H1 (cell line): Measurements from ENCODE around the gene DRC7. TPM values are rescaled to one million over a fixed set of nuclear protein-coding genes. Genes with fewer than 3 reads are reported as not detected.

Experiments
- CTCF ChIA-PET: fragments of 300-600 bp; sonication (Branson Sonifier 250); formaldehyde crosslinking; loops from one replicate; lab custom pipeline; 2021; ENCODE audit not compliant: partially characterized antibody; lab: Charles Lee
- POLR2A ChIA-PET: fragments of 300-600 bp; sonication (Branson Sonifier 250); formaldehyde crosslinking; loops from one replicate; lab custom pipeline; 2021; ENCODE audit warnings: inconsistent platforms; ENCODE audit not compliant: partially characterized antibody; lab: Charles Lee
- DNase-seq, 2 experiments: peaks; one replicate each; pipeline versions ENCODE4 v3.0.0 to v3.0.0-alpha.2; 2010 to 2022; ENCODE audit warnings: low spot score in 2 of 2, low read depth in 1 of 2, mixed read lengths in 1 of 2
- FAIRE-seq: peaks from 2 replicates; lab custom pipeline; 2011; peaks lifted over from hg19 to GRCh38; lab: Jason Lieb, UNC
- H2AFZ ChIP-seq: 2 replicates; pipeline ENCODE4 v1.8.1; 2012; ENCODE audit warnings: low read length, inconsistent platforms
- H2AK5ac ChIP-seq: 2 replicates; pipeline ENCODE4 v1.6.1; 2013; ENCODE audit warnings: low read depth, low read length
- H2BK120ac ChIP-seq: replicated peaks from 2 replicates; pipeline ENCODE3; 2013; ENCODE audit warnings: low read depth, low read length, inconsistent platforms
- H2BK12ac ChIP-seq: 2 replicates; pipeline ENCODE4 v1.6.1; 2013; ENCODE audit warnings: low read depth, low read length
- H2BK15ac ChIP-seq: 2 replicates; pipeline ENCODE4 v1.6.1; 2013; ENCODE audit warnings: low read length
- H2BK20ac ChIP-seq: 2 replicates; pipeline ENCODE4 v1.6.1; 2013; ENCODE audit warnings: low read length
- H2BK5ac ChIP-seq: 2 replicates; pipeline ENCODE4 v1.6.1; 2013; ENCODE audit warnings: low read depth, low read length
- H3K14ac ChIP-seq: 2 replicates; pipeline ENCODE4 v1.6.1; 2013; ENCODE audit warnings: inconsistent platforms; ENCODE audit not compliant: insufficient read length
- H3K18ac ChIP-seq: 2 replicates; pipeline ENCODE4 v1.6.1; 2013; ENCODE audit warnings: low read length; ENCODE audit errors: extremely low read depth
- H3K23ac ChIP-seq: 2 replicates; pipeline ENCODE4 v1.6.1; 2013; ENCODE audit warnings: inconsistent platforms; ENCODE audit not compliant: insufficient read length
- H3K23me2 ChIP-seq: 2 replicates; pipeline ENCODE4 v1.6.1; 2013; ENCODE audit warnings: low read depth, low read length
- H3K27ac ChIP-seq: 2 replicates; pipeline ENCODE4 v1.6.1; 2011; ENCODE audit warnings: low read depth, low read length, inconsistent platforms
- H3K27me3 ChIP-seq, 4 experiments: replicated peaks in 1 of 4; 1 replicate in 1 of 4; 2 replicates in 3 of 4; pipeline versions ENCODE4 v1.6.1 to v1.8.1; 2011 to 2013; ENCODE audit warnings: low read length in 3 of 4, mild to moderate bottlenecking in 3 of 4, inconsistent platforms in 2 of 4, mixed read lengths in 2 of 4, moderate library complexity in 1 of 4; ENCODE audit not compliant: control insufficient read depth in 3 of 4, insufficient read depth in 3 of 4; ENCODE audit errors: extremely low read depth in 1 of 4
- H3K36me3 ChIP-seq, 4 experiments: 2 replicates each; pipeline versions ENCODE4 v1.6.1 to v1.8.1; 2011 to 2013; ENCODE audit warnings: mild to moderate bottlenecking in 4 of 4, low read length in 3 of 4, moderate library complexity in 2 of 4, control low read depth in 1 of 4, inconsistent platforms in 1 of 4; ENCODE audit not compliant: insufficient read depth in 4 of 4, control insufficient read depth in 2 of 4
- H3K4ac ChIP-seq: replicated peaks from 2 replicates; pipeline ENCODE3; 2013; ENCODE audit warnings: low read length, low read depth, mixed read lengths, inconsistent platforms; ENCODE audit not compliant: insufficient read length
- H3K4me1 ChIP-seq, 4 experiments: replicated peaks in 1 of 4; 1 replicate in 1 of 4; 2 replicates in 3 of 4; pipeline versions ENCODE4 v1.6.1 to v1.8.1; 2011 to 2013; ENCODE audit warnings: low read length in 3 of 4, inconsistent platforms in 2 of 4, mixed read lengths in 1 of 4; ENCODE audit not compliant: insufficient read depth in 4 of 4, control insufficient read depth in 3 of 4
- H3K4me2 ChIP-seq, 2 experiments: 2 replicates each; pipeline versions ENCODE4 v1.6.1 to v1.8.1; 2011 to 2013; ENCODE audit warnings: low read depth in 2 of 2, low read length in 2 of 2, control low read depth in 1 of 2, inconsistent platforms in 1 of 2, mild to moderate bottlenecking in 1 of 2; ENCODE audit not compliant: insufficient read depth in 1 of 2
- H3K4me3 ChIP-seq, 4 experiments: fragments of 200-600, 300-600 bp in 1 of 4; sonication (generic), shearing (Covaris generic), sonication (Bioruptor Twin) in 1 of 4; 2 replicates each; pipeline versions ENCODE4 v1.5.1 to v1.8.1; 2011 to 2016; ENCODE audit warnings: low read length in 4 of 4, low read depth in 3 of 4, control low read depth in 2 of 4, inconsistent platforms in 2 of 4, mild to moderate bottlenecking in 2 of 4, mixed read lengths in 1 of 4, moderate library complexity in 1 of 4; ENCODE audit not compliant: insufficient read depth in 2 of 4; ENCODE audit errors: extremely low read depth in 1 of 4
- H3K56ac ChIP-seq: replicated peaks from 2 replicates; pipeline ENCODE3; 2013; ENCODE audit warnings: low read depth, mild to moderate bottlenecking, mixed read lengths, low read length, inconsistent platforms; ENCODE audit not compliant: insufficient read length
- H3K79me1 ChIP-seq: 2 replicates; pipeline ENCODE4 v1.6.1; 2013; ENCODE audit warnings: low read depth, low read length, control low read depth
- H3K79me2 ChIP-seq, 2 experiments: 2 replicates each; pipeline versions ENCODE4 v1.6.1 to v1.8.1; 2012 to 2013; ENCODE audit warnings: low read length in 2 of 2, mild to moderate bottlenecking in 2 of 2, inconsistent platforms in 1 of 2; ENCODE audit not compliant: insufficient read depth in 2 of 2, control insufficient read depth in 1 of 2
- H3K9ac ChIP-seq, 4 experiments: replicated peaks in 1 of 4; 1 replicate in 1 of 4; 2 replicates in 3 of 4; pipeline versions ENCODE4 v1.6.1 to v1.8.1; 2011 to 2013; ENCODE audit warnings: low read depth in 3 of 4, low read length in 3 of 4, control low read depth in 2 of 4, mild to moderate bottlenecking in 2 of 4, moderate library complexity in 2 of 4, inconsistent platforms in 1 of 4; ENCODE audit errors: extremely low read depth in 1 of 4
- H3K9me3 ChIP-seq, 2 experiments: 2 replicates each; pipeline versions ENCODE4 v1.6.1 to v1.8.1; 2012 to 2013; ENCODE audit warnings: mild to moderate bottlenecking in 2 of 2, moderate library complexity in 2 of 2, control low read depth in 1 of 2, inconsistent platforms in 1 of 2, low read depth in 1 of 2, low read length in 1 of 2, mixed read lengths in 1 of 2; ENCODE audit not compliant: insufficient read depth in 2 of 2
- H4K20me1 ChIP-seq, 2 experiments: replicated peaks in 1 of 2; 2 replicates each; pipeline versions ENCODE3 to v1.8.1; 2011 to 2013; ENCODE audit warnings: inconsistent platforms in 2 of 2, low read length in 2 of 2, mild to moderate bottlenecking in 1 of 2; ENCODE audit not compliant: insufficient read depth in 2 of 2, control insufficient read depth in 1 of 2
- H4K5ac ChIP-seq: 2 replicates; pipeline ENCODE4 v1.6.1; 2013; ENCODE audit warnings: low read length, low read depth, mixed read lengths, inconsistent platforms; ENCODE audit not compliant: insufficient read length
- H4K8ac ChIP-seq: 2 replicates; pipeline ENCODE4 v1.8.0; 2013; ENCODE audit warnings: mild to moderate bottlenecking, moderate library complexity, low read length, inconsistent platforms; ENCODE audit not compliant: insufficient read depth; ENCODE audit errors: extremely low read depth
- H4K91ac ChIP-seq: replicated peaks from 2 replicates; pipeline ENCODE3; 2013; ENCODE audit warnings: low read length, mixed read lengths, inconsistent platforms; ENCODE audit not compliant: insufficient read length
- ATF3 ChIP-seq: IDR thresholded peaks from 2 replicates; pipeline ENCODE4 v1.6.1; 2011; ENCODE audit warnings: low read depth, mild to moderate bottlenecking, low read length; ENCODE audit not compliant: insufficient read depth
- CEBPB ChIP-seq: IDR thresholded peaks from 2 replicates; pipeline ENCODE4 v1.6.1; 2012; ENCODE audit warnings: low read depth, low read length
- CREB1 ChIP-seq: IDR thresholded peaks from 2 replicates; pipeline ENCODE4 v1.6.1; 2012; ENCODE audit warnings: inconsistent platforms
- HDAC2 ChIP-seq, 2 experiments: fragments of 300-600 bp in 1 of 2; sonication (generic) in 1 of 2; IDR thresholded peaks; 2 replicates each; pipeline ENCODE4 v1.6.1; 2011 to 2012; ENCODE audit warnings: low read depth in 2 of 2, low read length in 2 of 2, mild to moderate bottlenecking in 2 of 2, moderate library complexity in 2 of 2, borderline replicate concordance in 1 of 2, inconsistent platforms in 1 of 2
- JUN ChIP-seq: IDR thresholded peaks from 2 replicates; pipeline ENCODE4 v1.6.1; 2011; ENCODE audit warnings: low read depth, mild to moderate bottlenecking, improper control_type of control experiment, low read length
- MAFK ChIP-seq: IDR thresholded peaks from 2 replicates; pipeline ENCODE4 v1.6.1; 2012; ENCODE audit warnings: low read depth, mild to moderate bottlenecking, improper control_type of control experiment, low read length
- POU5F1 ChIP-seq: IDR thresholded peaks from 2 replicates; pipeline ENCODE4 v1.6.1; 2011; ENCODE audit warnings: low read depth, mild to moderate bottlenecking, low read length, moderate library complexity
- SIX5 ChIP-seq: IDR thresholded peaks from 2 replicates; pipeline ENCODE4 v1.6.1; 2011; ENCODE audit warnings: mild to moderate bottlenecking, low read depth, low read length
- SP2 ChIP-seq: IDR thresholded peaks from 2 replicates; pipeline ENCODE4 v1.6.1; 2012; ENCODE audit warnings: mild to moderate bottlenecking, low read length, inconsistent platforms
- SP4 ChIP-seq: IDR thresholded peaks from 2 replicates; pipeline ENCODE4 v1.6.1; 2012; ENCODE audit warnings: low read length, inconsistent platforms
- TAF7 ChIP-seq: optimal IDR thresholded peaks from 2 replicates; pipeline ENCODE3; 2011; ENCODE audit warnings: low read depth, mild to moderate bottlenecking, inconsistent platforms, low read length, moderate library complexity, borderline replicate concordance
- TBP ChIP-seq: IDR thresholded peaks from 2 replicates; pipeline ENCODE4 v1.6.1; 2011; ENCODE audit warnings: low read depth, low read length, improper control_type of control experiment
- WGBS, 2 experiments: shearing (Covaris generic) in 1 of 2; methylation state at CpG; one replicate each; pipeline versions ENCODE4 v1.1.6 to v1.1.7; 2013 to 2015; ENCODE audit warnings: low lambda C conversion rate in 2 of 2, mixed read lengths in 2 of 2, inconsistent platforms in 1 of 2, low coverage in 1 of 2, missing lambda C conversion rate in 1 of 2; ENCODE audit not compliant: insufficient replicate concordance in 2 of 2, insufficient coverage in 1 of 2, insufficient read length in 1 of 2; ENCODE audit errors: extremely low coverage in 1 of 2, missing lambda C conversion rate in 1 of 2; 5-methylcytosine and 5-hydroxymethylcytosine counted together
- polyA plus RNA-seq, 7 experiments: library from polyadenylated mRNA; depleted of rRNA in 3 of 7; stranded (reverse) in 5 of 7; unstranded in 2 of 7; fragments of >200 nt in 5 of 7; fragments of 200-250 nt in 2 of 7; gene quantifications; 1 replicate in 5 of 7; 2 replicates in 1 of 7; 4 replicates in 1 of 7; pipeline versions ENCODE4 v1.2.1 to v1.2.3, GENCODE V29; 2011 to 2013; ENCODE audit warnings: missing spikeins in 2 of 7, mixed read lengths in 2 of 7
- total RNA-seq: library from RNA; stranded (reverse); fragmentation: NEBNext Ultra II Directional; extraction: Animal tissue kit (Norgen Biotek cat#: 25700); gene quantifications from 2 replicates; pipeline ENCODE4 v1.2.1, GENCODE V29; 2021
- TF ChIP-seq, protein P1 (sequence below): IDR thresholded peaks from 2 replicates; pipeline ENCODE4 v1.6.1; 2011; ENCODE audit warnings: low read length, improper control_type of control experiment

Gene DRC7
- total and polyA plus RNA-seq, 2 of the 8 experiments (the other 6 are each of a cell fraction or from before 2014, with no cell fraction given) = 0.14 TPM; not detected in 1

DNA sequence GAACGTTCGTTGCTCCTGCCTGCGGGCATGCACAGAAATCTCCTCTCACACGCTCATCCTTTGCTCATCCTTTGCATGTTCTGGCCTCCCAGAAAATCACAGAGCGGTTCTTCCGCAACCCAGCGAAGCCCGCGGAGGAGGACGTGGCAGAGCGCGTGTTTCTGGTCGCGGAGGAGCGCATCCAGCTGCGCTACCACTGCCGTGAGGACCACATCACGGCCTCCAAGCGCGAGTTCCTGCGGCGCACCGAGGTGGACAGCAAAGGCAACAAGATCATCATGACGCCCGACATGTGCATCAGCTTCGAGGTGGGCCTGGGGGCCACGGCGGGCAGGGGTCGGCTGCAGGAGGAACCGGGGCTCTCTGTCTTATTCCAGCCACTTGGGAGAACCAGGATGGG lies 31.4 kb downstream of the DRC7 start:
- Histone ChIP-seq H3K23me2 (peaks cover 17% of the 10 kb centered on the region; the same call in 1 of the 2 replicates), H3K36me3 (no peaks in the 10 kb centered on the region), H2AK5ac (no peak overlapping the region), H2BK120ac (no peak overlapping the region), H3K9me3 (no peaks in the 10 kb centered on the region), H3K4me3 (no peak overlapping the region), H3K18ac (no peak overlapping the region), H4K20me1 (peaks cover 0 to 3% of the 10 kb centered on the region in 2 experiments), H3K79me2 (no peaks in the 10 kb centered on the region), H3K4me2 (no peak overlapping the region), H2BK20ac (no peak overlapping the region), H2BK15ac (no peak overlapping the region), H4K5ac (no peak overlapping the region), H3K27ac (no peak overlapping the region), H3K56ac (no peak overlapping the region), H3K23ac (no peak overlapping the region), H3K79me1 (no peaks in the 10 kb centered on the region), H3K4ac (no peak overlapping the region), H2BK5ac (no peak overlapping the region), H3K27me3 (no peaks in the 10 kb centered on the region; a peak in 2 of 7 replicates), H4K91ac (no peak overlapping the region), H2AFZ (peak overlapping the region; percentile 47; the same call in 1 of the 2 replicates), H2BK12ac (no peak overlapping the region), H3K14ac (no peak overlapping the region), H3K9ac (no peak overlapping the region; a peak in 1 of 7 replicates), H3K4me1 (no peaks in the 10 kb centered on the region; a peak in 1 of 7 replicates), H4K8ac (no peak overlapping the region)
- WGBS, 2 experiments = 93% methylated on average over 19 of the region's 30 CpGs; no CpG with 5 or more reads in 1 of the 2 experiments
- CTCF ChIA-PET = interaction anchor here (0.8 to 6.6 kb wide), 11 partner anchors 9 to 150 kb away, joined by 3 to 48 read pairs (median 4); partner anchors contain the start of gene KATNB1
- DNase-seq (no peak), FAIRE-seq (no peak)
- TF ChIP-seq MAFK (no peak), HDAC2 (IDR thresholded peaks at IDR 0.05; ENCODE audit: borderline replicate concordance in 1 of 2, low read depth in 2 of 2, low read length in 2 of 2) (no peak), TAF7 (no peak), POU5F1 (no peak), CREB1 (no peak), SP2 (no peak), SP4 (no peak), TBP (no peak), CEBPB (no peak), ATF3 (no peak), JUN (no peak), SIX5 (no peak)
- TF ChIP-seq, protein P1, sequence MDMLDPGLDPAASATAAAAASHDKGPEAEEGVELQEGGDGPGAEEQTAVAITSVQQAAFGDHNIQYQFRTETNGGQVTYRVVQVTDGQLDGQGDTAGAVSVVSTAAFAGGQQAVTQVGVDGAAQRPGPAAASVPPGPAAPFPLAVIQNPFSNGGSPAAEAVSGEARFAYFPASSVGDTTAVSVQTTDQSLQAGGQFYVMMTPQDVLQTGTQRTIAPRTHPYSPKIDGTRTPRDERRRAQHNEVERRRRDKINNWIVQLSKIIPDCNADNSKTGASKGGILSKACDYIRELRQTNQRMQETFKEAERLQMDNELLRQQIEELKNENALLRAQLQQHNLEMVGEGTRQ = no peak
- POLR2A ChIA-PET = interaction anchor here (3.2 kb wide), 1 partner anchor 9 kb away, joined by 22 read pairs; the partner anchor contains the start of gene KATNB1
